Retinal pigment epithelial cell (primary cell): Measurements from ENCODE around the gene GLIS2.

Experiments used
- DNase-seq: peaks from one replicate; pipeline ENCODE4 v3.0.0-alpha.2; 2010; ENCODE audit warnings: low read depth
- H3K4me3 ChIP-seq: 2 replicates; pipeline ENCODE4 v1.5.1; 2011; ENCODE audit warnings: mild to moderate bottlenecking, low read length, control low read depth, moderate library complexity
- CTCF ChIP-seq: conservative IDR thresholded peaks from 2 replicates; pipeline ENCODE4 v1.5.1; 2011; ENCODE audit warnings: low read depth, low read length, control low read depth, inconsistent platforms

Gene GLIS2

GRCh38 chr16:4386951-4387565, 71.2 kb downstream of the GLIS2 start:
- no peak for DNase-seq
- TF ChIP-seq CTCF, result no peak
- H3K4me3 ChIP-seq, result no peak overlapping the region

- no peak for TF ChIP-seq CTCF
- no peak for DNase-seq
- no peak overlapping the region for H3K4me3 ChIP-seq
Measured at GRCh38 chr16:4387781-4388180, 71.9 kb downstream of the GLIS2 start.

- DNase-seq, result no peak
- no peak for TF ChIP-seq CTCF
- no peak overlapping the region for H3K4me3 ChIP-seq
Measured at GRCh38 chr16:4388271-4389021, 72.6 kb downstream of the GLIS2 start.
